HCT116 (cell line): Measurements from ENCODE around the gene GPBAR1. TPM values are rescaled to one million over a fixed set of nuclear protein-coding genes. Genes with fewer than 3 reads are reported as not detected.

Experiments
- ATAC-seq: fragments of 200-7000 bp; cut with Tn5 transposase; 2 replicates; pipeline ENCODE4 v1.9.1; 2020; ENCODE audit warnings: mild to moderate bottlenecking, moderate library complexity
- BruUV-seq: library from RNA; stranded (reverse); fragments of 400-500 nt; replicated peaks from 2 replicates; lab custom pipeline; 2021; lab: Mats Ljungman, UMichigan
- CTCF ChIA-PET: fragments of 300-600 bp; sonication (Branson Sonifier 250); formaldehyde crosslinking; loops from one replicate; lab custom pipeline; 2021; ENCODE audit warnings: antibody characterized with exemption; lab: Charles Lee
- POLR2A ChIA-PET: fragments of 300-600, 350-600 bp; sonication (Branson Sonifier 250); formaldehyde crosslinking; loops from one replicate; lab custom pipeline; 2021; ENCODE audit warnings: antibody characterized with exemption; lab: Charles Lee
- RAD21 ChIA-PET, 2 experiments: fragments of 300-600 bp; sonication (Branson Sonifier 250); formaldehyde crosslinking; loops; one replicate each; lab custom pipeline; 2023; ENCODE audit warnings: low total read pairs in 2 of 2; ENCODE audit not compliant: uncharacterized antibody in 2 of 2, unreplicated experiment in 2 of 2, low non-redundant PET in 1 of 2; lab: Charles Lee
- DNase-seq: peaks from one replicate; pipeline ENCODE4 v3.0.0-alpha.2; 2010; ENCODE audit warnings: low read depth, low spot score
- H2AFZ ChIP-seq: fragments of 200-600 bp; shearing (Covaris generic), sonication (generic); 2 replicates; pipeline ENCODE4 v1.6.1; 2017; ENCODE audit warnings: low read depth, mixed run types, mixed read lengths, antibody characterized with exemption, low read length; ENCODE audit not compliant: poor library complexity, severe bottlenecking
- H3K27ac ChIP-seq: 2 replicates; pipeline ENCODE4 v1.5.1; 2012; ENCODE audit warnings: low read depth, low read length
- H3K27me3 ChIP-seq: fragments of 200-600 bp; sonication (generic); 2 replicates; pipeline ENCODE4 v1.6.1; 2016; ENCODE audit warnings: mixed run types, low read length, mixed read lengths; ENCODE audit not compliant: insufficient read depth
- H3K36me3 ChIP-seq, 2 experiments: fragments of 200-500 bp in 1 of 2; fragments of 200-600 bp in 1 of 2; sonication (Bioruptor generic) in 1 of 2; sonication (generic) in 1 of 2; 2 replicates each; pipeline versions ENCODE4 v1.5.1 to v1.6.1; 2014 to 2016; ENCODE audit warnings: low read length in 2 of 2, inconsistent platforms in 1 of 2, mixed read lengths in 1 of 2, mixed run types in 1 of 2; ENCODE audit not compliant: insufficient read depth in 2 of 2, control insufficient read depth in 1 of 2
- H3K4me1 ChIP-seq, 2 experiments: fragments of 200-600 bp in 1 of 2; sonication (generic) in 1 of 2; 2 replicates each; pipeline versions ENCODE4 v1.5.1 to v1.6.1; 2012 to 2017; ENCODE audit warnings: low read length in 2 of 2, inconsistent platforms in 1 of 2, mild to moderate bottlenecking in 1 of 2, mixed read lengths in 1 of 2, mixed run types in 1 of 2, moderate library complexity in 1 of 2; ENCODE audit not compliant: insufficient read depth in 2 of 2, control insufficient read depth in 1 of 2
- H3K4me2 ChIP-seq: fragments of 200-600 bp; sonication (generic); 2 replicates; pipeline ENCODE4 v1.6.1; 2017; ENCODE audit warnings: mixed run types, low read length, mixed read lengths
- H3K4me3 ChIP-seq, 2 experiments: fragments of 200-600 bp in 1 of 2; sonication (generic) in 1 of 2; replicated peaks in 1 of 2; 2 replicates each; pipeline ENCODE4 v1.5.1; 2011 to 2016; ENCODE audit warnings: low read length in 2 of 2, control low read depth in 1 of 2, low read depth in 1 of 2, mild to moderate bottlenecking in 1 of 2, mixed read lengths in 1 of 2, mixed run types in 1 of 2
- H3K79me2 ChIP-seq: fragments of 200-600 bp; sonication (generic); 2 replicates; pipeline ENCODE4 v1.6.1; 2017; ENCODE audit warnings: mild to moderate bottlenecking, mixed run types, low read length, moderate library complexity, mixed read lengths; ENCODE audit not compliant: insufficient read depth
- H3K9ac ChIP-seq: fragments of 200-600 bp; sonication (generic); 2 replicates; pipeline ENCODE4 v1.6.1; 2016; ENCODE audit warnings: low read length, mixed read lengths
- H3K9me2 ChIP-seq: fragments of 200-600 bp; sonication (generic), shearing (Covaris generic); 2 replicates; pipeline ENCODE4 v1.6.1; 2017; ENCODE audit warnings: mixed run types, mild to moderate bottlenecking, moderate library complexity; ENCODE audit not compliant: insufficient read depth
- H3K9me3 ChIP-seq, 2 experiments: fragments of 200-500 bp in 1 of 2; fragments of 200-600 bp in 1 of 2; sonication (Bioruptor generic) in 1 of 2; sonication (generic) in 1 of 2; 2 replicates each; pipeline ENCODE4 v1.6.1; 2014 to 2017; ENCODE audit warnings: low read length in 2 of 2, mixed read lengths in 2 of 2, inconsistent platforms in 1 of 2, low read depth in 1 of 2, mild to moderate bottlenecking in 1 of 2, mixed run types in 1 of 2, moderate library complexity in 1 of 2; ENCODE audit not compliant: control insufficient read depth in 1 of 2, insufficient read depth in 1 of 2
- H4K20me1 ChIP-seq: fragments of 200-600 bp; sonication (generic), shearing (Covaris generic); 2 replicates; pipeline ENCODE4 v1.6.1; 2017; ENCODE audit warnings: mixed run types, mild to moderate bottlenecking, moderate library complexity; ENCODE audit not compliant: insufficient read depth
- CBX3 ChIP-seq: IDR thresholded peaks from 2 replicates; pipeline ENCODE4 v1.6.1; 2012; ENCODE audit warnings: low read depth
- CTCF ChIP-seq, 3 experiments: fragments of 200-600 bp in 1 of 3; sonication (generic) in 1 of 3; IDR thresholded peaks in 2 of 3; conservative IDR thresholded peaks in 1 of 3; 2 replicates each; pipeline ENCODE4 v1.5.1; 2012 to 2017; ENCODE audit warnings: low read depth in 2 of 3, low read length in 2 of 3, antibody characterized with exemption in 1 of 3, borderline replicate concordance in 1 of 3, control low read depth in 1 of 3, mild to moderate bottlenecking in 1 of 3, mixed read lengths in 1 of 3, mixed run types in 1 of 3, moderate library complexity in 1 of 3; ENCODE audit not compliant: insufficient read depth in 1 of 3
- ELF1 ChIP-seq: IDR thresholded peaks from 2 replicates; pipeline ENCODE4 v1.6.1; 2012; ENCODE audit warnings: low read depth, borderline replicate concordance
- EZH2 ChIP-seq: fragments of 200-600 bp; sonication (generic); IDR thresholded peaks from 2 replicates; pipeline ENCODE4 v1.6.1; 2017; ENCODE audit warnings: antibody characterized with exemption, mixed run types
- FOSL1 ChIP-seq: IDR thresholded peaks from 2 replicates; pipeline ENCODE4 v1.6.1; 2012; ENCODE audit warnings: low read depth
- JUND ChIP-seq: IDR thresholded peaks from 2 replicates; pipeline ENCODE4 v1.6.1; 2012
- SP1 ChIP-seq: IDR thresholded peaks from 2 replicates; pipeline ENCODE4 v1.6.1; 2012; ENCODE audit warnings: low read depth
- TCF7L2 ChIP-seq: IDR thresholded peaks from 2 replicates; pipeline ENCODE4 v1.7.0; 2011; ENCODE audit warnings: borderline replicate concordance, inconsistent platforms; ENCODE audit not compliant: insufficient read depth, insufficient read length; ENCODE audit errors: extremely low read depth
- YY1 ChIP-seq: IDR thresholded peaks from 2 replicates; pipeline ENCODE4 v1.6.1; 2011; ENCODE audit warnings: low read length, low read depth, moderate library complexity, mild to moderate bottlenecking; ENCODE audit not compliant: insufficient replicate concordance; ENCODE audit errors: extremely low read depth
- ZFX ChIP-seq: fragments of 450-650 bp; IDR thresholded peaks from 2 replicates; pipeline ENCODE4 v1.6.1; 2017
- ZNF274 ChIP-seq: fragments of 200-500 bp; sonication (Bioruptor generic); IDR thresholded peaks from 2 replicates; pipeline ENCODE4 v1.6.1; 2014; ENCODE audit warnings: mild to moderate bottlenecking, low read depth, low read length, inconsistent platforms
- intact Hi-C: fragments of 100-400 bp; cut with micrococcal nuclease; formaldehyde crosslinking; loops from 2 replicates; pipeline ENCODE4 v1.10.0; 2022
- total RNA-seq: library from RNA; stranded (reverse); gene quantifications from one replicate; pipeline ENCODE4 v1.2.1, GENCODE V29; 2021; ENCODE audit not compliant: unreplicated experiment

The GPBAR1 gene
- total RNA-seq, 1 experiment from 2014 or later: 0.27 TPM

GRCh38 chr2:218277921-218278320, 17.1 kb downstream of the GPBAR1 start (continued):
- no peak for TF ChIP-seq TCF7L2
- TF ChIP-seq ZFX: no peak
- TF ChIP-seq ELF1: no peak

GRCh38 chr2:218278531-218279360, 17.9 kb downstream of the GPBAR1 start:
- ChIA-PET POLR2A (no interaction called here), RAD21 (no interaction called here), CTCF (no interaction called here)
- no peak overlapping the region for H3K9ac ChIP-seq
- H2AFZ ChIP-seq: no peak overlapping the region
- no peak overlapping the region for H3K27ac ChIP-seq
- H4K20me1 ChIP-seq: no peaks in the 10 kb centered on the region
- intact Hi-C loops: no loop called here
- TF ChIP-seq EZH2 (no peak), YY1 (no peak), CTCF (IDR thresholded peaks at IDR 0.05 in 2 of 3, conservative IDR thresholded peaks at IDR 0.05 in 1 of 3; ENCODE audit: borderline replicate concordance in 1 of 3, insufficient read depth in 1 of 3, low read depth in 2 of 3, low read length in 2 of 3) (no peak), ZNF274 (no peak), SP1 (no peak), JUND (no peak), ELF1 (no peak), FOSL1 (no peak), CBX3 (no peak), TCF7L2 (no peak)
- H3K4me3 ChIP-seq: no peak overlapping the region
- no TSS peak for BruUV-seq
- ATAC-seq (no peak), DNase-seq (no peak)
- no peaks in the 10 kb centered on the region; a peak in 1 of 4 replicates for H3K4me1 ChIP-seq
- peaks cover 38 to 52% of the 10 kb centered on the region in 2 experiments; a peak in 3 of 4 replicates for H3K36me3 ChIP-seq
- H3K9me2 ChIP-seq: no peaks in the 10 kb centered on the region
- H3K27me3 ChIP-seq: no peaks in the 10 kb centered on the region
- H3K4me2 ChIP-seq: no peak overlapping the region
- peaks cover 18% of the 10 kb centered on the region for H3K79me2 ChIP-seq
- H3K9me3 ChIP-seq: no peaks in the 10 kb centered on the region
